SK-N-SH treated with all-trans-retinoic acid at 6 μM for 48 hours (cell line): ENCODE results near the gene PFKFB4.

Source experiments
- ATAC-seq: fragments of 200-7000 bp; cut with Tn5 transposase; 3 replicates; pipeline ENCODE4 v1.9.1; 2020; ENCODE audit warnings: mild to moderate bottlenecking, moderate library complexity
- ARNTL ChIP-seq: fragments of 450-650 bp; formaldehyde crosslinking; IDR thresholded peaks from 2 replicates; pipeline ENCODE4 v1.5.0; 2020; ENCODE audit warnings: low read depth, mild to moderate bottlenecking, moderate library complexity, borderline replicate concordance
- CREB5 ChIP-seq: fragments of 250-450 bp; sonication (Bioruptor Pico); IDR thresholded peaks from 2 replicates; pipeline ENCODE4 v1.5.1; 2020; ENCODE audit warnings: low read depth, mild to moderate bottlenecking, moderate library complexity
- CSRNP3 ChIP-seq: fragments of 250-450 bp; sonication (Bioruptor Pico); IDR thresholded peaks from 2 replicates; pipeline ENCODE4 v1.5.1; 2021; ENCODE audit warnings: mild to moderate bottlenecking, moderate library complexity
- ESRRG ChIP-seq: fragments of 250-450 bp; sonication (Bioruptor Pico); IDR thresholded peaks from 2 replicates; pipeline ENCODE4 v1.6.1; 2021; ENCODE audit warnings: mild to moderate bottlenecking
- ISL1 ChIP-seq: fragments of 250-450 bp; sonication (Bioruptor Pico); IDR thresholded peaks from 2 replicates; pipeline ENCODE4 v2.1.2; 2022; ENCODE audit warnings: mild to moderate bottlenecking, moderate library complexity
- OSR1 ChIP-seq: fragments of 250-450 bp; sonication (Bioruptor Pico); IDR thresholded peaks from 2 replicates; pipeline ENCODE4 v1.8.0; 2022; ENCODE audit warnings: moderate library complexity, mild to moderate bottlenecking, inconsistent platforms
- PATZ1 ChIP-seq: fragments of 250-450 bp; sonication (Bioruptor Pico); IDR thresholded peaks from 2 replicates; pipeline ENCODE4 v1.8.0; 2020; ENCODE audit warnings: mild to moderate bottlenecking, moderate library complexity, borderline replicate concordance
- POU6F1 ChIP-seq: fragments of 250-450 bp; sonication (Bioruptor Pico); IDR thresholded peaks from 2 replicates; pipeline ENCODE4 v1.8.0; 2021; ENCODE audit warnings: low read depth, mild to moderate bottlenecking, moderate library complexity, borderline replicate concordance
- RARB ChIP-seq: fragments of 250-450 bp; sonication (Bioruptor Pico); IDR thresholded peaks from 2 replicates; pipeline ENCODE4 v1.8.0; 2021; ENCODE audit warnings: mild to moderate bottlenecking, moderate library complexity
- SNAI2 ChIP-seq: fragments of 250-450 bp; sonication (Bioruptor Pico); IDR thresholded peaks from 2 replicates; pipeline ENCODE4 v1.5.0; 2020; ENCODE audit warnings: mild to moderate bottlenecking, moderate library complexity
- TCF4 ChIP-seq: fragments of 250-450 bp; sonication (Bioruptor Pico); IDR thresholded peaks from 2 replicates; pipeline ENCODE4 v1.8.0; 2021; ENCODE audit warnings: mild to moderate bottlenecking, moderate library complexity, borderline replicate concordance
- TOX ChIP-seq: fragments of 250-450 bp; sonication (Bioruptor Pico); IDR thresholded peaks from 2 replicates; pipeline ENCODE4 v1.8.0; 2021; ENCODE audit warnings: mild to moderate bottlenecking, moderate library complexity, borderline replicate concordance
- ZC3H10 ChIP-seq: fragments of 250-450 bp; sonication (Bioruptor Pico); IDR thresholded peaks from 2 replicates; pipeline ENCODE4 v1.5.1; 2021; ENCODE audit warnings: mild to moderate bottlenecking, moderate library complexity
- ZFP3 ChIP-seq: fragments of 250-450 bp; sonication (Bioruptor Pico); IDR thresholded peaks from 2 replicates; pipeline ENCODE4 v1.5.0; 2020; ENCODE audit warnings: mild to moderate bottlenecking, moderate library complexity
- ZFP30 ChIP-seq: fragments of 450-650 bp; formaldehyde crosslinking; IDR thresholded peaks from 2 replicates; pipeline ENCODE4 v1.5.0; 2022; ENCODE audit warnings: mild to moderate bottlenecking, moderate library complexity
- ZNF565 ChIP-seq: fragments of 450-650 bp; formaldehyde crosslinking; conservative IDR thresholded peaks from 2 replicates; pipeline ENCODE4 v1.5.0; 2020; ENCODE audit warnings: low read depth, mild to moderate bottlenecking, moderate library complexity
- ZNF8 ChIP-seq: fragments of 450-650 bp; formaldehyde crosslinking; IDR thresholded peaks from 2 replicates; pipeline ENCODE4 v1.5.0; 2020; ENCODE audit warnings: mild to moderate bottlenecking, moderate library complexity

Gene PFKFB4

GRCh38 chr3:48470286-48470685 is 86.3 kb downstream of the PFKFB4 start:
- TF ChIP-seq ZFP30, result no peak
- TF ChIP-seq TCF4 (CRISPR knock-in tag), result no peak
- no peak for TF ChIP-seq ZFP3
- TF ChIP-seq ZNF565 (CRISPR knock-in tag), result no peak
- TF ChIP-seq ESRRG, result no peak
- no peak for TF ChIP-seq CREB5 (CRISPR knock-in tag)
- TF ChIP-seq OSR1 (CRISPR knock-in tag), result no peak
- no peak for ATAC-seq

- TF ChIP-seq CREB5 (CRISPR knock-in tag), result no peak
- no peak for TF ChIP-seq TOX (CRISPR knock-in tag)
- no peak for TF ChIP-seq ZFP3
- no peak for TF ChIP-seq TCF4 (CRISPR knock-in tag)
- TF ChIP-seq ARNTL (CRISPR knock-in tag), result no peak
- no peak for TF ChIP-seq SNAI2 (CRISPR knock-in tag)
- TF ChIP-seq ZC3H10 (CRISPR knock-in tag), result no peak
- ATAC-seq, result no peak
Observed at GRCh38 chr3:48469046-48469915, 87.3 kb downstream of the PFKFB4 start.

GRCh38 chr3:48468329-48468731 is 88.3 kb downstream of the PFKFB4 start:
- ATAC-seq, result no peak
- TF ChIP-seq ISL1 (CRISPR knock-in tag), result no peak
- no peak for TF ChIP-seq CSRNP3 (CRISPR knock-in tag)
- no peak for TF ChIP-seq ZFP3
- TF ChIP-seq ARNTL (CRISPR knock-in tag), result no peak
- TF ChIP-seq ZC3H10 (CRISPR knock-in tag), result no peak
- no peak for TF ChIP-seq PATZ1 (CRISPR knock-in tag)
- TF ChIP-seq SNAI2 (CRISPR knock-in tag), result no peak
- no peak for TF ChIP-seq OSR1 (CRISPR knock-in tag)
- no peak for TF ChIP-seq POU6F1
- no peak for TF ChIP-seq TOX (CRISPR knock-in tag)
- no peak for TF ChIP-seq RARB (CRISPR knock-in tag)
- no peak for TF ChIP-seq ZFP30
- TF ChIP-seq ZNF8 (CRISPR knock-in tag), result no peak
- TF ChIP-seq ESRRG, result no peak
